ENCODE measurements around the gene NUAK2.

DNA sequence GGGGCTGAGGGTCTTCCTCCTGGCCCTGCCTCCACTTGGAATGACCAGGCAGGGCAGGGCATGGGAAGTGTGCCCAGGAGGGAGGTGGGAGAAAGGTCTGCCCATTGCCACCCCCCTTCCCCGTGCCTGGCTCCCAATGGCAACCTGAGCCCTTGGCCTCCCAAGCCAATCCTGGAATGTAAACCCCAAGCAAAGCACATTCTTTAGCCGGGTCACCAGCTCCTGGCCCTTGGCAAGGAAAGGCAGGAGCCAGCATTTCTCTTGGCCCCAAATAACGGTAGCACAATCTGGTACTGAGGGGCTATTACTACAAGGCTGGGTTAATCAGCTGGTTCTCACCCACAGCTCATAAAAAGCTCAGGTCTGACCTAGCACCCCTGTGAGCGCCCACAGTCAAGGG is 6.9 kb upstream of the NUAK2 start:
- TF ChIP-seq CTCF (IDR thresholded peaks at IDR 0.05; ENCODE audit: poor library complexity, severe bottlenecking) (no peak), RAD21 (conservative IDR thresholded peaks at IDR 0.05) (no peak), REST (IDR thresholded peaks at IDR 0.05; ENCODE audit: borderline replicate concordance) (no peak), EP300 (conservative IDR thresholded peaks at IDR 0.05; ENCODE audit: poor library complexity, severe bottlenecking) (no peak), TAF1 (IDR thresholded peaks at IDR 0.05; ENCODE audit: low read depth) (no peak), POLR2AphosphoS5 (IDR thresholded peaks at IDR 0.05) (no peak), EZH2 (IDR thresholded peaks at IDR 0.05; ENCODE audit: borderline replicate concordance, insufficient read depth, low read length, poor library complexity, severe bottlenecking) (no peak), SMC3 (conservative IDR thresholded peaks at IDR 0.05; ENCODE audit: poor library complexity) (no peak)
